GM23338 (cell line): ENCODE measurements around the gene SYNE1. TPM values are rescaled to one million over a fixed set of nuclear protein-coding genes. Genes with fewer than 3 reads are reported as not detected.

ENCODE experiments used
- ATAC-seq: fragments of 200-7000 bp; cut with Tn5 transposase; 3 replicates; pipeline ENCODE4 v1.9.1; 2020
- DNase-seq: peaks from one replicate; pipeline ENCODE4 v3.0.0-alpha.2; 2015; ENCODE audit warnings: low spot score
- H2AFZ ChIP-seq: fragments of 200-600 bp; sonication (generic); 2 replicates; pipeline ENCODE4 v1.8.0; 2016; ENCODE audit warnings: antibody characterized with exemption, mild to moderate bottlenecking, moderate library complexity
- H3F3A ChIP-seq: fragments of 200-600 bp; sonication (generic); replicated peaks from 2 replicates; pipeline ENCODE4 v1.8.0; 2017; ENCODE audit warnings: antibody characterized with exemption, mixed run types, low read depth
- H3K27ac ChIP-seq: fragments of 200-600 bp; sonication (generic); 2 replicates; pipeline ENCODE4 v1.6.1; 2016; ENCODE audit warnings: low read depth
- H3K27me3 ChIP-seq: fragments of 200-600 bp; sonication (generic); 2 replicates; pipeline ENCODE4 v1.8.0; 2016; ENCODE audit warnings: mild to moderate bottlenecking, mixed run types, moderate library complexity; ENCODE audit not compliant: insufficient read depth
- H3K36me3 ChIP-seq: fragments of 200-600 bp; sonication (generic); 2 replicates; pipeline ENCODE4 v1.8.0; 2016; ENCODE audit warnings: mild to moderate bottlenecking; ENCODE audit not compliant: insufficient read depth
- H3K4me1 ChIP-seq: fragments of 200-600 bp; sonication (generic); 2 replicates; pipeline ENCODE4 v1.8.0; 2016; ENCODE audit warnings: mild to moderate bottlenecking, moderate library complexity; ENCODE audit not compliant: insufficient read depth
- H3K4me2 ChIP-seq: fragments of 200-600 bp; sonication (generic); 2 replicates; pipeline ENCODE4 v1.7.1; 2017; ENCODE audit warnings: mixed run types
- H3K4me3 ChIP-seq: fragments of 200-600 bp; sonication (generic); 2 replicates; pipeline ENCODE4 v1.6.1; 2016; ENCODE audit warnings: mixed run types
- H3K79me2 ChIP-seq: fragments of 200-600 bp; sonication (generic); replicated peaks from 2 replicates; pipeline ENCODE4 v1.8.0; 2017; ENCODE audit warnings: mild to moderate bottlenecking; ENCODE audit not compliant: insufficient read depth
- H3K9me2 ChIP-seq: fragments of 200-600 bp; sonication (generic); 2 replicates; pipeline ENCODE4 v1.8.0; 2017; ENCODE audit not compliant: insufficient read depth
- H4K20me1 ChIP-seq: fragments of 200-600 bp; sonication (generic); replicated peaks from 2 replicates; pipeline ENCODE4 v1.8.0; 2017; ENCODE audit warnings: mild to moderate bottlenecking; ENCODE audit not compliant: insufficient read depth
- H3K27ac Mint-ChIP-seq: 2 replicates; pipeline ENCODE4 v1.8.0; 2020; ENCODE audit warnings: inconsistent platforms, mild to moderate bottlenecking, moderate library complexity, mixed read lengths
- H3K27me3 Mint-ChIP-seq: 3 replicates; pipeline ENCODE4 v1.8.0; 2022; ENCODE audit warnings: low read depth, mild to moderate bottlenecking, moderate library complexity, mixed read lengths, inconsistent platforms; ENCODE audit not compliant: insufficient read depth, poor library complexity
- H3K36me3 Mint-ChIP-seq: 3 replicates; pipeline ENCODE4 v1.8.0; 2021; ENCODE audit warnings: low read depth, mild to moderate bottlenecking, inconsistent platforms, moderate library complexity, mixed read lengths
- H3K4me1 Mint-ChIP-seq: 3 replicates; pipeline ENCODE4 v1.8.0; 2020; ENCODE audit warnings: mild to moderate bottlenecking, inconsistent platforms, mixed read lengths
- H3K4me3 Mint-ChIP-seq: 3 replicates; pipeline ENCODE4 v1.8.0; 2021; ENCODE audit warnings: moderate library complexity, mild to moderate bottlenecking, inconsistent platforms, mixed read lengths
- H3K9me3 Mint-ChIP-seq: 3 replicates; pipeline ENCODE4 v1.8.0; 2020; ENCODE audit warnings: moderate library complexity, mild to moderate bottlenecking, inconsistent platforms, mixed read lengths
- CREB1 ChIP-seq: fragments of 250-450 bp; sonication (Bioruptor Pico); IDR thresholded peaks from 2 replicates; pipeline ENCODE4 v1.5.0; 2020; ENCODE audit warnings: low read depth, mild to moderate bottlenecking, moderate library complexity
- EZH2 ChIP-seq: fragments of 200-600 bp; sonication (generic); IDR thresholded peaks from one replicate; pipeline ENCODE4 v1.8.0; 2017; ENCODE audit warnings: antibody characterized with exemption, mild to moderate bottlenecking, low read depth; ENCODE audit not compliant: unreplicated experiment
- EZH2phosphoT487 ChIP-seq: fragments of 200-600 bp; sonication (generic); IDR thresholded peaks from one replicate; pipeline ENCODE4 v1.8.1; 2018; ENCODE audit warnings: antibody characterized with exemption; ENCODE audit not compliant: unreplicated experiment
- JUNB ChIP-seq: IDR thresholded peaks from one replicate; pipeline ENCODE4 v1.6.1; 2016; ENCODE audit warnings: antibody characterized with exemption; ENCODE audit not compliant: unreplicated experiment
- NANOG ChIP-seq: IDR thresholded peaks from 2 replicates; pipeline ENCODE4 v1.6.1; 2016; ENCODE audit warnings: antibody characterized with exemption, borderline replicate concordance
- POLR2AphosphoS5 ChIP-seq: IDR thresholded peaks from 2 replicates; pipeline ENCODE4 v1.6.1; 2016; ENCODE audit warnings: antibody characterized with exemption, low read depth
- REST ChIP-seq: IDR thresholded peaks from one replicate; pipeline ENCODE4 v1.6.1; 2018; ENCODE audit warnings: antibody characterized with exemption; ENCODE audit not compliant: unreplicated experiment
- STAT1 ChIP-seq: IDR thresholded peaks from one replicate; pipeline ENCODE4 v1.6.1; 2016; ENCODE audit warnings: antibody characterized with exemption; ENCODE audit not compliant: unreplicated experiment
- ZNF114 ChIP-seq: fragments of 250-450 bp; sonication (Bioruptor Pico); IDR thresholded peaks from 2 replicates; pipeline ENCODE4 v1.5.0; 2020; ENCODE audit warnings: mild to moderate bottlenecking, moderate library complexity
- ZNF331 ChIP-seq: fragments of 250-450 bp; sonication (Bioruptor Pico); IDR thresholded peaks from 2 replicates; pipeline ENCODE4 v1.5.0; 2020; ENCODE audit warnings: low read depth, mild to moderate bottlenecking, moderate library complexity
- ZNF462 ChIP-seq: fragments of 250-450 bp; sonication (Bioruptor Pico); IDR thresholded peaks from 2 replicates; pipeline ENCODE4 v1.5.0; 2020; ENCODE audit warnings: mild to moderate bottlenecking, moderate library complexity
- polyA plus RNA-seq: library from polyadenylated mRNA; unstranded; fragments of >200 nt; fragmentation: Nextera tagmentation; extraction: Ambion mirVana; gene quantifications from 2 replicates; pipeline ENCODE4 v1.2.1, GENCODE V29; 2016
- total RNA-seq: library from RNA; depleted of rRNA; stranded (reverse); fragments of >200 nt; shearing (Covaris generic); gene quantifications from 2 replicates; pipeline ENCODE4 v1.2.3, GENCODE V29; 2014
- TF ChIP-seq, protein P1 (sequence below), 2 experiments: fragments of 200-600 bp in 1 of 2; sonication (generic) in 1 of 2; conservative IDR thresholded peaks; 2 replicates each; pipeline versions ENCODE4 v1.5.1 to v1.6.1; 2016 to 2017; ENCODE audit warnings: antibody characterized with exemption in 2 of 2, low read depth in 2 of 2, mild to moderate bottlenecking in 2 of 2, moderate library complexity in 1 of 2
- TF ChIP-seq, protein P2 (sequence below): IDR thresholded peaks from 2 replicates; pipeline ENCODE4 v1.6.1; 2016; ENCODE audit warnings: antibody characterized with exemption

SYNE1 gene
- total and polyA plus RNA-seq, 2 experiments from 2014 or later: 3.9 to 13.6 TPM

- DNase-seq (peak; percentile 3), ATAC-seq (no peak)
- Mint-ChIP-seq H3K9me3 (no peaks in the 10 kb centered on the region; the same call in 2 of the 3 replicates), H3K27me3 (no peaks in the 10 kb centered on the region), H3K4me3 (no peak overlapping the region), H3K36me3 (no peaks in the 10 kb centered on the region), H3K27ac (no peak overlapping the region; the same call in 1 of the 2 replicates), H3K4me1 (no peaks in the 10 kb centered on the region)
- H2AFZ ChIP-seq: no peak overlapping the region; the same call in 1 of the 2 replicates
- no peak overlapping the region for H3K4me2 ChIP-seq
- H3K27ac ChIP-seq: no peak overlapping the region
- H3K79me2 ChIP-seq: no peaks in the 10 kb centered on the region
- TF ChIP-seq EZH2phosphoT487 (no peak), STAT1 (no peak), POLR2AphosphoS5 (no peak), ZNF331 (CRISPR knock-in tag) (no peak), REST (no peak), EZH2 (no peak), JUNB (no peak), NANOG (no peak), ZNF462 (CRISPR knock-in tag) (no peak), CREB1 (CRISPR knock-in tag) (no peak), ZNF114 (CRISPR knock-in tag) (no peak)
- TF ChIP-seq, protein P1, sequence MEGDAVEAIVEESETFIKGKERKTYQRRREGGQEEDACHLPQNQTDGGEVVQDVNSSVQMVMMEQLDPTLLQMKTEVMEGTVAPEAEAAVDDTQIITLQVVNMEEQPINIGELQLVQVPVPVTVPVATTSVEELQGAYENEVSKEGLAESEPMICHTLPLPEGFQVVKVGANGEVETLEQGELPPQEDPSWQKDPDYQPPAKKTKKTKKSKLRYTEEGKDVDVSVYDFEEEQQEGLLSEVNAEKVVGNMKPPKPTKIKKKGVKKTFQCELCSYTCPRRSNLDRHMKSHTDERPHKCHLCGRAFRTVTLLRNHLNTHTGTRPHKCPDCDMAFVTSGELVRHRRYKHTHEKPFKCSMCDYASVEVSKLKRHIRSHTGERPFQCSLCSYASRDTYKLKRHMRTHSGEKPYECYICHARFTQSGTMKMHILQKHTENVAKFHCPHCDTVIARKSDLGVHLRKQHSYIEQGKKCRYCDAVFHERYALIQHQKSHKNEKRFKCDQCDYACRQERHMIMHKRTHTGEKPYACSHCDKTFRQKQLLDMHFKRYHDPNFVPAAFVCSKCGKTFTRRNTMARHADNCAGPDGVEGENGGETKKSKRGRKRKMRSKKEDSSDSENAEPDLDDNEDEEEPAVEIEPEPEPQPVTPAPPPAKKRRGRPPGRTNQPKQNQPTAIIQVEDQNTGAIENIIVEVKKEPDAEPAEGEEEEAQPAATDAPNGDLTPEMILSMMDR (conservative IDR thresholded peaks at IDR 0.05; ENCODE audit: low read depth in 2 of 2): no peak
- TF ChIP-seq, protein P2, sequence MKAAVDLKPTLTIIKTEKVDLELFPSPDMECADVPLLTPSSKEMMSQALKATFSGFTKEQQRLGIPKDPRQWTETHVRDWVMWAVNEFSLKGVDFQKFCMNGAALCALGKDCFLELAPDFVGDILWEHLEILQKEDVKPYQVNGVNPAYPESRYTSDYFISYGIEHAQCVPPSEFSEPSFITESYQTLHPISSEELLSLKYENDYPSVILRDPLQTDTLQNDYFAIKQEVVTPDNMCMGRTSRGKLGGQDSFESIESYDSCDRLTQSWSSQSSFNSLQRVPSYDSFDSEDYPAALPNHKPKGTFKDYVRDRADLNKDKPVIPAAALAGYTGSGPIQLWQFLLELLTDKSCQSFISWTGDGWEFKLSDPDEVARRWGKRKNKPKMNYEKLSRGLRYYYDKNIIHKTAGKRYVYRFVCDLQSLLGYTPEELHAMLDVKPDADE: no peak
- no peaks in the 10 kb centered on the region for H3K4me1 ChIP-seq
- no peaks in the 10 kb centered on the region for H3K27me3 ChIP-seq
- H3K9me2 ChIP-seq: no peaks in the 10 kb centered on the region
- no peaks in the 10 kb centered on the region for H3K36me3 ChIP-seq
- H3F3A ChIP-seq: no peaks in the 10 kb centered on the region
- H3K4me3 ChIP-seq: no peak overlapping the region
- no peaks in the 10 kb centered on the region for H4K20me1 ChIP-seq
Observed at GRCh38 chr6:152323376-152323775, 313.8 kb downstream of the SYNE1 start.
